ENCODE results near the gene F8.

The F8 gene

GRCh38 chrX:154986826-154987575 is 35.5 kb downstream of the F8 start:
- no peak for DNase-seq
- no peak for TF ChIP-seq CTCF (IDR thresholded peaks at IDR 0.05; ENCODE audit: low read depth, low read length)
- no peaks in the 10 kb centered on the region for H3K36me3 ChIP-seq
- H3K4me1 ChIP-seq = no peaks in the 10 kb centered on the region
- H3K9me3 ChIP-seq = no peaks in the 10 kb centered on the region
- H3K4me3 ChIP-seq (ENCODE audit: low read depth, low read length) = no peak overlapping the region
- H3K27me3 ChIP-seq = no peaks in the 10 kb centered on the region

- no peaks in the 10 kb centered on the region for H3K4me1 ChIP-seq
- no peaks in the 10 kb centered on the region for H3K9me3 ChIP-seq
- no peaks in the 10 kb centered on the region for H3K27me3 ChIP-seq
- no peak for TF ChIP-seq CTCF (IDR thresholded peaks at IDR 0.05; ENCODE audit: low read depth, low read length)
- no peaks in the 10 kb centered on the region for H3K36me3 ChIP-seq
- no peak for DNase-seq
- no peak overlapping the region for H3K4me3 ChIP-seq (ENCODE audit: low read depth, low read length)
Measured at GRCh38 chrX:154981116-154981411, 41.5 kb downstream of the F8 start.

GRCh38 chrX:154980330-154981115 is 42.0 kb downstream of the F8 start:
- H3K4me3 ChIP-seq (ENCODE audit: low read depth, low read length) = peak overlapping the region; percentile 34
- H3K27me3 ChIP-seq = no peaks in the 10 kb centered on the region
- no peaks in the 10 kb centered on the region for H3K36me3 ChIP-seq
- peak; percentile 68 for DNase-seq
- H3K4me1 ChIP-seq = no peaks in the 10 kb centered on the region
- TF ChIP-seq CTCF (IDR thresholded peaks at IDR 0.05; ENCODE audit: low read depth, low read length) = peak; percentile 68
- H3K9me3 ChIP-seq = no peaks in the 10 kb centered on the region

- no peaks in the 10 kb centered on the region for H3K4me1 ChIP-seq
- H3K36me3 ChIP-seq = no peaks in the 10 kb centered on the region
- TF ChIP-seq CTCF (IDR thresholded peaks at IDR 0.05; ENCODE audit: low read depth, low read length) = no peak
- H3K4me3 ChIP-seq (ENCODE audit: low read depth, low read length) = no peak overlapping the region
- no peak for DNase-seq
- H3K9me3 ChIP-seq = no peaks in the 10 kb centered on the region
- H3K27me3 ChIP-seq = no peaks in the 10 kb centered on the region
Measured at GRCh38 chrX:154979629-154980028, 42.9 kb downstream of the F8 start.

GRCh38 chrX:154968353-154968752 is 54.2 kb downstream of the F8 start:
- Histone ChIP-seq H3K4me1 (no peaks in the 10 kb centered on the region), H3K27me3 (no peaks in the 10 kb centered on the region), H3K4me3 (ENCODE audit: low read depth, low read length) (no peak overlapping the region), H3K9me3 (no peaks in the 10 kb centered on the region), H3K36me3 (no peaks in the 10 kb centered on the region)
- no peak for TF ChIP-seq CTCF (IDR thresholded peaks at IDR 0.05; ENCODE audit: low read depth, low read length)
- DNase-seq = no peak

- no peak overlapping the region for H3K4me3 ChIP-seq (ENCODE audit: low read depth, low read length)
- H3K4me1 ChIP-seq = no peaks in the 10 kb centered on the region
- no peaks in the 10 kb centered on the region for H3K36me3 ChIP-seq
- DNase-seq = no peak
- no peaks in the 10 kb centered on the region for H3K27me3 ChIP-seq
- no peaks in the 10 kb centered on the region for H3K9me3 ChIP-seq
- no peak for TF ChIP-seq CTCF (IDR thresholded peaks at IDR 0.05; ENCODE audit: low read depth, low read length)
Measured at GRCh38 chrX:154967603-154968002, 54.9 kb downstream of the F8 start.

Data from BE2C (cell line).